BE2C (cell line): ENCODE results near the gene APOL6.
"Not testable (repeated sequence)": the region's sequence is repeated elsewhere in the genome, so short reads cannot be mapped to it uniquely, and the experiment has no call there.

Experiments
- DNase-seq: peaks from one replicate; pipeline ENCODE4 v3.0.0-alpha.2; 2020
- H3K27me3 ChIP-seq: fragments of 250-450 bp; sonication (Bioruptor Pico); 2 replicates; pipeline ENCODE4 v1.5.1; 2020; ENCODE audit warnings: mild to moderate bottlenecking
- H3K36me3 ChIP-seq: fragments of 250-450 bp; sonication (Bioruptor Pico); 2 replicates; pipeline ENCODE4 v1.5.1; 2020; ENCODE audit warnings: mild to moderate bottlenecking
- H3K4me1 ChIP-seq: fragments of 250-450 bp; sonication (Bioruptor Pico); 2 replicates; pipeline ENCODE4 v1.5.1; 2020
- H3K4me3 ChIP-seq: 2 replicates; pipeline ENCODE4 v1.5.1; 2011; ENCODE audit warnings: low read depth, low read length
- H3K9me3 ChIP-seq: fragments of 250-450 bp; sonication (Bioruptor Pico); 2 replicates; pipeline ENCODE4 v1.5.1; 2020
- CTCF ChIP-seq: IDR thresholded peaks from 2 replicates; pipeline ENCODE4 v1.5.1; 2012; ENCODE audit warnings: mild to moderate bottlenecking, low read depth, low read length

APOL6 gene

GRCh38 chr22:35690001-35690400 is 41.8 kb downstream of the APOL6 start:
- Histone ChIP-seq H3K36me3 (no peaks in the 10 kb centered on the region), H3K27me3 (0 out of 2 replicates have a peak, but pooled peaks cover 2% of the 10 kb centered on the region), H3K9me3 (no peaks in the 10 kb centered on the region), H3K4me1 (no peaks in the 10 kb centered on the region), H3K4me3 (no peak overlapping the region)
- TF ChIP-seq CTCF: no peak
- DNase-seq: no peak

- H3K4me1 ChIP-seq: no peaks in the 10 kb centered on the region
- DNase-seq: no peak
- no peak for TF ChIP-seq CTCF
- H3K9me3 ChIP-seq: no peaks in the 10 kb centered on the region
- H3K4me3 ChIP-seq: no peak overlapping the region
- H3K36me3 ChIP-seq: no peaks in the 10 kb centered on the region
- no peaks in the 10 kb centered on the region for H3K27me3 ChIP-seq
Measured at GRCh38 chr22:35695202-35695601, 47.0 kb downstream of the APOL6 start.

- TF ChIP-seq CTCF: no peak
- Histone ChIP-seq H3K27me3 (no peaks in the 10 kb centered on the region), H3K4me1 (no peaks in the 10 kb centered on the region), H3K4me3 (no peak overlapping the region), H3K9me3 (no peaks in the 10 kb centered on the region), H3K36me3 (no peaks in the 10 kb centered on the region)
- no peak for DNase-seq
Measured at GRCh38 chr22:35697142-35697541, 48.9 kb downstream of the APOL6 start.

GRCh38 chr22:35699852-35700251 is 51.6 kb downstream of the APOL6 start:
- not testable (repeated sequence) for DNase-seq, H3K4me1 ChIP-seq, H3K4me3 ChIP-seq, H3K36me3 ChIP-seq, H3K9me3 ChIP-seq, H3K27me3 ChIP-seq

GRCh38 chr22:35703861-35704584 is 55.8 kb downstream of the APOL6 start:
- DNase-seq: no peak
- Histone ChIP-seq H3K9me3 (no peaks in the 10 kb centered on the region), H3K36me3 (no peaks in the 10 kb centered on the region), H3K4me3 (no peak overlapping the region), H3K4me1 (no peaks in the 10 kb centered on the region), H3K27me3 (no peaks in the 10 kb centered on the region)
- no peak for TF ChIP-seq CTCF

- TF ChIP-seq CTCF: no peak
- Histone ChIP-seq H3K4me1 (no peaks in the 10 kb centered on the region), H3K36me3 (no peaks in the 10 kb centered on the region), H3K4me3 (no peak overlapping the region), H3K27me3 (no peaks in the 10 kb centered on the region), H3K9me3 (no peaks in the 10 kb centered on the region)
- DNase-seq: no peak
Measured at GRCh38 chr22:35705141-35705540, 56.9 kb downstream of the APOL6 start.
